Measurements from ENCODE around the gene RPGR.

RPGR gene

GRCh38 chrX:38347136-38347535 is 19.8 kb upstream of the RPGR start:
- peak; percentile 83 for DNase-seq (ENCODE audit: low read depth)
- H3K4me3 ChIP-seq (ENCODE audit: control insufficient read depth, low read depth, low read length) = no peak overlapping the region
- no peak for TF ChIP-seq CTCF (conservative IDR thresholded peaks at IDR 0.05; ENCODE audit: control insufficient read depth, insufficient read depth, low read depth, low read length)

- H3K4me3 ChIP-seq (ENCODE audit: control insufficient read depth, low read depth, low read length) = no peak overlapping the region
- no peak for TF ChIP-seq CTCF (conservative IDR thresholded peaks at IDR 0.05; ENCODE audit: control insufficient read depth, insufficient read depth, low read depth, low read length)
- DNase-seq (ENCODE audit: low read depth) = no peak
These were observed 18.8 kb upstream of the RPGR start for GRCh38 chrX:38346150-38346549.

- no peak overlapping the region for H3K4me3 ChIP-seq (ENCODE audit: control insufficient read depth, low read depth, low read length)
- no peak for DNase-seq (ENCODE audit: low read depth)
- no peak for TF ChIP-seq CTCF (conservative IDR thresholded peaks at IDR 0.05; ENCODE audit: control insufficient read depth, insufficient read depth, low read depth, low read length)
These were observed 15.8 kb upstream of the RPGR start for GRCh38 chrX:38342853-38343778.

- TF ChIP-seq CTCF (conservative IDR thresholded peaks at IDR 0.05; ENCODE audit: control insufficient read depth, insufficient read depth, low read depth, low read length) = no peak
These were observed 14.1 kb upstream of the RPGR start for GRCh38 chrX:38341442-38341841.

GRCh38 chrX:38336538-38337240 is 9.4 kb upstream of the RPGR start:
- DNase-seq (ENCODE audit: low read depth) = no peak
- TF ChIP-seq CTCF (conservative IDR thresholded peaks at IDR 0.05; ENCODE audit: control insufficient read depth, insufficient read depth, low read depth, low read length) = no peak
- no peak overlapping the region for H3K4me3 ChIP-seq (ENCODE audit: control insufficient read depth, low read depth, low read length)

More at GRCh38 chrX:38341442-38341841, 14.1 kb upstream of the RPGR start:
- no peak overlapping the region for H3K4me3 ChIP-seq (ENCODE audit: control insufficient read depth, low read depth, low read length)
- DNase-seq (ENCODE audit: low read depth) = no peak

GRCh38 chrX:38335382-38335781 is 8.1 kb upstream of the RPGR start:
- H3K4me3 ChIP-seq (ENCODE audit: control insufficient read depth, low read depth, low read length) = no peak overlapping the region
- peak; percentile 14 for TF ChIP-seq CTCF (conservative IDR thresholded peaks at IDR 0.05; ENCODE audit: control insufficient read depth, insufficient read depth, low read depth, low read length)
- DNase-seq (ENCODE audit: low read depth) = no peak
